K562 (cell line): ENCODE results near the gene EIF3K. TPM values are rescaled to one million over a fixed set of nuclear protein-coding genes. Genes with fewer than 3 reads are reported as not detected.

Experiments used
- MTA1 ChIP-seq: fragments of 450-650 bp; IDR thresholded peaks from 2 replicates; pipeline ENCODE4 v1.6.1; 2017; ENCODE audit warnings: borderline replicate concordance
- MTF1 ChIP-seq: fragments of 250-450 bp; sonication (Bioruptor Pico); IDR thresholded peaks from 2 replicates; pipeline ENCODE4 v1.9.0; 2021; ENCODE audit warnings: moderate library complexity, mild to moderate bottlenecking, inconsistent platforms, borderline replicate concordance
- NCOA1 ChIP-seq: fragments of 450-650 bp; IDR thresholded peaks from 2 replicates; pipeline ENCODE4 v1.6.1; 2016; ENCODE audit warnings: low read depth
- NCOA6 ChIP-seq: fragments of 450-650 bp; IDR thresholded peaks from 2 replicates; pipeline ENCODE4 v1.6.1; 2017; ENCODE audit warnings: mild to moderate bottlenecking
- NFRKB ChIP-seq: fragments of 450-650 bp; IDR thresholded peaks from 2 replicates; pipeline ENCODE4 v1.6.1; 2016; ENCODE audit warnings: low read depth
- NUFIP1 ChIP-seq: fragments of 450-650 bp; IDR thresholded peaks from 2 replicates; pipeline ENCODE4 v1.6.1; 2018; ENCODE audit not compliant: partially characterized antibody
- RBM17 ChIP-seq: fragments of 200-400 bp; formaldehyde crosslinking; IDR thresholded peaks from 2 replicates; pipeline ENCODE4 v1.6.1; 2017; ENCODE audit warnings: low read depth, mild to moderate bottlenecking, low read length, borderline replicate concordance
- SETDB1 ChIP-seq: IDR thresholded peaks from one replicate; pipeline ENCODE4 v1.6.1; 2012; ENCODE audit warnings: low read length, control low read depth, inconsistent platforms
- polyA plus RNA-seq, 8 experiments: library from polyadenylated mRNA; depleted of rRNA in 4 of 8; stranded (reverse) in 5 of 8; unstranded in 3 of 8; fragments of >200 nt; fragmentation: Nextera tagmentation in 2 of 8; fragmentation: Illumina TruSeq in 1 of 8; extraction: Ambion mirVana in 2 of 8; extraction: Trizol in 1 of 8; gene quantifications; 2 replicates each; pipeline versions ENCODE4 v1.2.1 to v1.2.3, GENCODE V29; 2011 to 2014; ENCODE audit warnings: inconsistent platforms in 1 of 8, missing spikeins in 1 of 8
- total RNA-seq, 7 experiments: library from RNA; depleted of rRNA in 6 of 7; stranded (reverse); fragments of >200 nt in 6 of 7; fragmentation: Illumina TruSeq in 2 of 7; extraction: Trizol in 2 of 7; gene quantifications; 2 replicates each; pipeline versions ENCODE4 v1.2.1 to v1.2.3, GENCODE V29; 2011 to 2021; ENCODE audit warnings: low replicate concordance in 1 of 7
- TF ChIP-seq, protein P1 (sequence below): fragments of 450-650 bp; IDR thresholded peaks from 2 replicates; pipeline ENCODE4 v1.6.1; 2017; ENCODE audit warnings: antibody characterized with exemption

The EIF3K gene
- total and polyA plus RNA-seq, 9 of the 15 experiments (the other 6 are each of a cell fraction or from before 2014, with no cell fraction given) = 387 to 1,827 (median 733) TPM

DNA sequence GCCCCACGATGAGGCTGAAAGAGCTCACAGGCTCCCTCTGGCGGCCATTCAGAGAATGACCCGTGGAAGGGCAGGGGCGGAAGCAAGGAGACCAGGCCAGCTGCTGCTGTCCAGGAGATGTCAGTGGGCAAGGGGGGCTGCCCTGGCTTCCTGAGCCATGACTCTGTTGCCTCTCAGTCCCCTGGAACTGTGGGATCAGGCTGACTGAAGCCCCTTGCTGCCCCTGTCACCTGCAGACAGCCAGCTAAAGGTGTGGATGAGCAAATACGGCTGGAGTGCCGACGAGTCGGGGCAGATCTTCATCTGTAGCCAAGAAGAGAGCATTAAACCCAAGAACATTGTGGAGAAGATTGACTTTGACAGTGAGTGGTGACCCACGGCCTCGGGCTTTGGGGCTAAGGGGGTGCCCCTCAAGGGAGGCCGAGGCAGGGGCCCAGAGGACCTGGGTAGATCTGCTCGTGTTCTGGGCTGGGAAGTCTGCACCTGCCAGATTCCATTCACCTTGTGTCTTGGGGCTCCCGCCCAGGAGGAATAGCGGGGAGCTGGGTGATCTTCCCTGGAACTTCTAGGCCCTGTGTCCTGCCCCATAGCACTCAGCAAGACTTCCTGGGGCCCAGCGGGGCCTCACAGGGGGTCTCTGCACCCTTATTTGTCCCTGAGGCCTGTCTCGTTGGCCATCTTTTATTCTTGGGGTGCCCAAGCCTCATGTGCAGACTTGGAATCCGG lies 15.9 kb downstream of the EIF3K start (continued):
- TF ChIP-seq MTF1 (no peak), NUFIP1 (no peak), NCOA1 (no peak), NFRKB (no peak), MTA1 (no peak), NCOA6 (no peak), RBM17 (no peak), SETDB1 (no peak)
- TF ChIP-seq, protein P1, sequence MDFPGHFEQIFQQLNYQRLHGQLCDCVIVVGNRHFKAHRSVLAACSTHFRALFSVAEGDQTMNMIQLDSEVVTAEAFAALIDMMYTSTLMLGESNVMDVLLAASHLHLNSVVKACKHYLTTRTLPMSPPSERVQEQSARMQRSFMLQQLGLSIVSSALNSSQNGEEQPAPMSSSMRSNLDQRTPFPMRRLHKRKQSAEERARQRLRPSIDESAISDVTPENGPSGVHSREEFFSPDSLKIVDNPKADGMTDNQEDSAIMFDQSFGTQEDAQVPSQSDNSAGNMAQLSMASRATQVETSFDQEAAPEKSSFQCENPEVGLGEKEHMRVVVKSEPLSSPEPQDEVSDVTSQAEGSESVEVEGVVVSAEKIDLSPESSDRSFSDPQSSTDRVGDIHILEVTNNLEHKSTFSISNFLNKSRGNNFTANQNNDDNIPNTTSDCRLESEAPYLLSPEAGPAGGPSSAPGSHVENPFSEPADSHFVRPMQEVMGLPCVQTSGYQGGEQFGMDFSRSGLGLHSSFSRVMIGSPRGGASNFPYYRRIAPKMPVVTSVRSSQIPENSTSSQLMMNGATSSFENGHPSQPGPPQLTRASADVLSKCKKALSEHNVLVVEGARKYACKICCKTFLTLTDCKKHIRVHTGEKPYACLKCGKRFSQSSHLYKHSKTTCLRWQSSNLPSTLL = no peak
- TF ChIP-seq, all 486 proteins: peak for 37
